Kidney (tissue), 14 donors: ENCODE results near the gene EMX1. TPM values are rescaled to one million over a fixed set of nuclear protein-coding genes. Genes with fewer than 3 reads are reported as not detected.
A peak's percentile ranks its signal among the peaks of the same experiment; 100 is the strongest.

Experiments used
- DNase-seq, 5 donors: peaks; one replicate each; pipeline ENCODE4 v3.0.0-alpha.2; 2013 to 2020
- FAIRE-seq: peaks from 2 replicates; lab custom pipeline; 2012; peaks lifted over from hg19 to GRCh38; lab: Jason Lieb, UNC
- H3K27ac ChIP-seq, 2 donors: one replicate each; pipeline ENCODE4 v1.7.0; 2013; ENCODE audit warnings: low read depth in 2 of 2, low read length in 2 of 2, inconsistent platforms in 1 of 2
- H3K27me3 ChIP-seq: one replicate; pipeline ENCODE4 v1.7.1; 2013; ENCODE audit warnings: low read length, inconsistent platforms; ENCODE audit not compliant: control insufficient read depth, insufficient read depth
- H3K36me3 ChIP-seq, 3 donors: one replicate each; pipeline versions ENCODE4 v1.7.0 to v1.7.1; 2013; ENCODE audit warnings: low read length in 3 of 3, control low read depth in 1 of 3, inconsistent platforms in 1 of 3; ENCODE audit not compliant: insufficient read depth in 3 of 3, control insufficient read depth in 2 of 3
- H3K4me1 ChIP-seq, 3 donors: one replicate each; pipeline versions ENCODE4 v1.7.0 to v1.7.1; 2013; ENCODE audit warnings: low read length in 3 of 3, inconsistent platforms in 1 of 3, low read depth in 1 of 3; ENCODE audit not compliant: control insufficient read depth in 2 of 3, insufficient read depth in 2 of 3
- H3K4me3 ChIP-seq, 3 donors: one replicate each; pipeline versions ENCODE4 v1.7.0 to v1.8.1; 2013; ENCODE audit warnings: low read length in 3 of 3, control low read depth in 1 of 3, inconsistent platforms in 1 of 3
- H3K9ac ChIP-seq, 3 donors: one replicate each; pipeline versions ENCODE4 v1.7.0 to v1.7.1; 2013; ENCODE audit warnings: low read length in 3 of 3, control low read depth in 1 of 3, inconsistent platforms in 1 of 3
- H3K9me3 ChIP-seq, 3 donors: one replicate each; pipeline versions ENCODE4 v1.7.0 to v1.7.1; 2013; ENCODE audit warnings: low read length in 3 of 3, control low read depth in 1 of 3, inconsistent platforms in 1 of 3; ENCODE audit not compliant: control insufficient read depth in 2 of 3, insufficient read depth in 1 of 3
- intact Hi-C: fragments of 100-400 bp; cut with DNase I; formaldehyde crosslinking; loops from one replicate; pipeline ENCODE4 v1.11.1; 2022
- polyA plus RNA-seq: library from polyadenylated mRNA; stranded (reverse); fragments of 350-450 nt; fragmentation: Illumina TruSeq; extraction: RNeasy Lipid Tissue Mini Kit (QIAGEN cat#74804); gene quantifications from one replicate; pipeline ENCODE4 v1.2.3, GENCODE V29; 2014; ENCODE audit warnings: low read depth, low replicate concordance; ENCODE audit not compliant: insufficient read depth
- total RNA-seq: library from RNA; stranded (reverse); fragmentation: NEBNext Ultra II Directional; extraction: Animal tissue kit (Norgen Biotek cat#: 25700); gene quantifications from one replicate; pipeline ENCODE4 v1.2.1, GENCODE V29; 2021
- TF ChIP-seq, protein P1 (sequence below): IDR thresholded peaks from 3 replicates; pipeline ENCODE4 v1.5.1; 2012; ENCODE audit warnings: mild to moderate bottlenecking, moderate library complexity, borderline replicate concordance; ENCODE audit not compliant: insufficient read depth; ENCODE audit errors: extremely low read depth
- donor health status: control.
- donor health status: control.
- donor health status: control.
- donor health status: control.
- donor health status: control.
- donor health status: DM: yes; HTN: yes; CAD: no.
- donor health status: Normal renal cell carcinoma (clear cell type).

EMX1 gene
- total and polyA plus RNA-seq, 2 donors from 2014 or later, result 19.6 to 132 TPM

DNA sequence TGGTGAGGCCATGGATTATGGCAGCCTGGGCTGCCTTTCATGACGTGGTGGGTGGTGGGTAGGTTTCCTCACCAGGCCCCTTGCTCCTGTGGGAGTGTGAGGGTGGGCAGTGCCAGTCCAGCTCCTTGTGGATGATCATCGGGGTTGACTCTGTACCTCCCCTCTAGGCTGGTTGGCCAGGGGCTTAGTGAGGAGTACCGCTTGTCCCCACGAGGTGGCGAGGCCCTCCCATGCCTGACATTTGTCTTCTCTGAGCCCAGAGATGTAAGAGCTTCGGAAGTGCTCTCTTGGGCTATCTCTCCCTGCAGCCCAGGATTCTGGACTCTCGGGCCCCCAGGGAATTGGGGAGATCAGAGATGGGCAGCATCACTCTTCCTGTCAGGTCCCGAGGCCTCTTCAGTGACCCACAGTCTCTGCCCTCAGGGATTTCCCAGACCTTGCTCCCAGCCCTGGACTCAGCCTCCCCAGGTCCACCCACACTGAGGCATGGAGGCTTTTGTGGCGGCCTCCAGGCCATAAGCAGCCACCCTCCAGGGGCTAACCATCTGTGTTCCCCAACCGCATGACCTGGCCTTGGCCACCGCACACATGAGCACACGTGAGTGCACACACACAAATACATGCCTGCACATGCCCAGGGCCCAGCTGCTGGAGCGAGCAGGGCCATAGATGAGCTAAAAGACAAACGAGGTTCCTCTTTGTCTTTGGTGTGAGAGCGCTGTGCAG is 23.6 kb upstream of the EMX1 start:
- TF ChIP-seq, protein P1, sequence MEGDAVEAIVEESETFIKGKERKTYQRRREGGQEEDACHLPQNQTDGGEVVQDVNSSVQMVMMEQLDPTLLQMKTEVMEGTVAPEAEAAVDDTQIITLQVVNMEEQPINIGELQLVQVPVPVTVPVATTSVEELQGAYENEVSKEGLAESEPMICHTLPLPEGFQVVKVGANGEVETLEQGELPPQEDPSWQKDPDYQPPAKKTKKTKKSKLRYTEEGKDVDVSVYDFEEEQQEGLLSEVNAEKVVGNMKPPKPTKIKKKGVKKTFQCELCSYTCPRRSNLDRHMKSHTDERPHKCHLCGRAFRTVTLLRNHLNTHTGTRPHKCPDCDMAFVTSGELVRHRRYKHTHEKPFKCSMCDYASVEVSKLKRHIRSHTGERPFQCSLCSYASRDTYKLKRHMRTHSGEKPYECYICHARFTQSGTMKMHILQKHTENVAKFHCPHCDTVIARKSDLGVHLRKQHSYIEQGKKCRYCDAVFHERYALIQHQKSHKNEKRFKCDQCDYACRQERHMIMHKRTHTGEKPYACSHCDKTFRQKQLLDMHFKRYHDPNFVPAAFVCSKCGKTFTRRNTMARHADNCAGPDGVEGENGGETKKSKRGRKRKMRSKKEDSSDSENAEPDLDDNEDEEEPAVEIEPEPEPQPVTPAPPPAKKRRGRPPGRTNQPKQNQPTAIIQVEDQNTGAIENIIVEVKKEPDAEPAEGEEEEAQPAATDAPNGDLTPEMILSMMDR, result peak; percentile 64
- FAIRE-seq (no peak), DNase-seq (peak; percentile 71 to 76 (median 73))
- H3K27me3 ChIP-seq, result peaks cover 6% of the 10 kb centered on the region
- no peak overlapping the region for H3K27ac ChIP-seq
- H3K9ac ChIP-seq, result no peak overlapping the region
- intact Hi-C loops, result no loop called here
- peaks cover 0 to 16% (median 3%) of the 10 kb centered on the region in 3 donors for H3K4me1 ChIP-seq
- H3K4me3 ChIP-seq, result no peak overlapping the region
- H3K36me3 ChIP-seq, result peaks cover 0 to 7% (median 5%) of the 10 kb centered on the region in 3 donors
- H3K9me3 ChIP-seq, result no peaks in the 10 kb centered on the region

DNA sequence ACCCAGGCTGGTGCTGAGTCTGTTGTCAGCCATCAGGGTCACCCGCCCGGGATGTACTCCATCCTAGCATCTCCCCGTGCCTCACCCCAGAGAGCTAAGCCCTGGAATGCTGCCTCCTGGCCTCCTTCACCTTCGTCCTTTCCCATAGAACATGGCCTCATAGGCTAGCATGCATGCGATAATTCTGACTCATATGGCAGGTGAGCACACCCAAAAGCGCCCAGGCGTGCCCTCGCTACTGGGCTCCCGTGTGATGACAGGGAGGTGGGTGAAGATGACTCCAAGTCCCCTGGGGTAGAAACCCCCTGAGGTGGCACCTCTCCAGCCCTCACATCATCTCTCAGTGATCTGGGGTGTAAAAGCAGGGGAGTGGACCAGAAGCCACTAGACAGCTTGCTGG is 22.8 kb upstream of the EMX1 start:
- Histone ChIP-seq H3K36me3 (peaks cover 0 to 7% (median 5%) of the 10 kb centered on the region in 3 donors), H3K27me3 (peaks cover 6% of the 10 kb centered on the region), H3K9ac (no peak overlapping the region), H3K4me1 (peaks cover 0 to 11% (median 0%) of the 10 kb centered on the region in 3 donors), H3K4me3 (no peak overlapping the region), H3K9me3 (no peaks in the 10 kb centered on the region), H3K27ac (no peak overlapping the region)
- TF ChIP-seq, protein P1, result no peak
- intact Hi-C loops, result no loop called here
- DNase-seq (no peak), FAIRE-seq (no peak)

DNA sequence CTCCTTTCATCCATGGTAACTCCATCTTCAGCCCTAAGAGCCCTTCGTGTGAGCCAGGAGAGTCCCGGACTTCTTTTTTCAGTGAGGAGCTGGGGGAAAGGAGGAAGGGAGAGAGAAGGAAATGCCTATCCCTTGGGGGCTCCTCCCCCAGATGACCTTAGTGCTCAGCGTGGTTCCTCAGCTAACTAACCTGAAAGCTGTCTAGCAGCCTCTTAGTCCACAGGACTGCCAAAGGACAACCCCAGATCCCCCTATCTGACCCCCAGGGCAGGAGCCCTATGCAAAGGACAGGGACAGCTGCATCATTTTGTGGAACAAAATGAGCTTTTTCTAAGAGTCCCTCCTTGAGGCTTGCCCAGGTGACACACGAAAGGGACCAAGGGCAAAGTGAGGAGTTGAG is 22.2 kb upstream of the EMX1 start:
- peaks cover 0 to 5% (median 0%) of the 10 kb centered on the region in 3 donors for H3K4me1 ChIP-seq
- H3K27me3 ChIP-seq, result peaks cover 6% of the 10 kb centered on the region
- H3K27ac ChIP-seq, result no peak overlapping the region
- FAIRE-seq (no peak), DNase-seq (no peak)
- intact Hi-C loops, result loop anchor here (5.0 kb wide), 1 partner anchor 282 kb away; no protein-coding TSS in a partner anchor
- H3K9me3 ChIP-seq, result no peaks in the 10 kb centered on the region
- no peak overlapping the region for H3K4me3 ChIP-seq
- H3K9ac ChIP-seq, result no peak overlapping the region
- TF ChIP-seq, protein P1, result no peak
- H3K36me3 ChIP-seq, result peaks cover 0 to 7% (median 5%) of the 10 kb centered on the region in 3 donors
